ENCODE data around the gene TANGO2.
"Not testable (repeated sequence)": the region's sequence is repeated elsewhere in the genome, so short reads cannot be mapped to it uniquely, and the experiment has no call there.

Gene TANGO2

DNA sequence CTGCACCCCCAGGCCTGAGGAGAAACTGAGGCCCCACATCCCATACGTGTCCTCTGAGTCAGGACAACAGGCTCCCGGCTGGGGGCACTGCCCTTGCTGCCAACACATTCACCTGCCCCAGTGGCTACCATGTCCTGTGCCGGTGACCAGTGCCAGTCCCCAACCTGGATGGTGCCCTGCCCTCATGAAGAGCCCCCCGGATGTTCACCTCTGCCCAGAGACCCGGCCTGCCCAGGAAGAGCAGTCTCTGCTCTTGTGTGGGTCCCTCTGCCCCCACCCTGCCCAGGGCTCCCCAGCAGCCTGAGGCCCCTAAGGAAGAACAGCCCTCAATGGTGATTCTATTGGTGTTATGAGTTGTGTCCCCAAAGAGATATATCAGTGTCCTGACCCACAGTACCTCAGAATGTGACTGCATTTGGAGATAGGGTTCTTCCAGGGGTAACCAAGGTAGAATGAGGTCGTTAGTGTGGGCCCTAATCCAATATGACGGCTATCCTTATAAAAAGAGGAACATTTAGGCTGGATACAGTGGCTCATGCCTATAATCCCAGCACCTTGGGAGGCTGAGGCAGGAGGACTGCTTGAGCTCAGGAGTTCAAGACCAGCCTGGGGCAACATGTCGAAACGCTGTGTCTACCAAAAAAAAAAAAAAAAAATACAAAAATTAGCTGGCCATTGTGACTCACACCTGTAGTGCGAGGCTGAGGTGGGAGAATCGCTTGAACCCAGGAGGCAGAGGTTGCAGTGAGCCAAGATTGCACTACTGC lies 45.9 kb downstream of the TANGO2 start:
- no peak for DNase-seq

DNA sequence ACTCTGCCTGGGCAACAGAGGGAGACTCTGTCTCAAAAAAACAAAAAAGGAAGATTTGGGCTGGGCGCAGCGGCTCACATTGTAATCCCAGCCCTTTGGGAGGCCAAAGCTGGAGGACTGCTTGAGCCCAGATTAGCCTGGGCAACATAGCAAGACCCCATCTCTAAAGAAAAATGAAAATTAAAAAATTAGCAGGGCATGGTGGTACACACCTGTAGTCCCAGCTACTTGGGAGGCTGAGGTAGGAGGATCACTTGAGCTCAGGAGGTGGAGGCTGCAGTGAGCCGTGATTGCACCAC lies 46.4 kb downstream of the TANGO2 start:
- DNase-seq, result not testable (repeated sequence)

DNA sequence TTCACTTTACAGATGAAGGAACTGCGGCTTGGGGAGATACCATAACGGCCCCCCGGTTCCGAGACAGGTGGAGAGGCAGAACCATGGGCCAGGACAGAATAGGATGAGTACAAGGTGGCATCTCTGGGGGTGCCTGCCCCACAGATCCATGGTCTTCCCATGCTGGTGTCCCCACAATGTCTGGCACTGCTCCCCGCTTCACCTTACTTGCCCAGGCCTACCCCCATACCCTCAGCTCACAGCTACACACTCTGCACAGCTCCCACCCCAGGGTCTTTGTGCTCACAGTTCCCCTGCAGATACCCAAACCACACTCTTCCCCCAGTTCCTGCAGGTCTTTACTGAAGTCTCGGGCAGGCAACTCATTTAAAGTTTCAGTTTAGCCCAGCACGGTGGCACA lies 47.7 kb downstream of the TANGO2 start:
- DNase-seq, result no peak

DNA sequence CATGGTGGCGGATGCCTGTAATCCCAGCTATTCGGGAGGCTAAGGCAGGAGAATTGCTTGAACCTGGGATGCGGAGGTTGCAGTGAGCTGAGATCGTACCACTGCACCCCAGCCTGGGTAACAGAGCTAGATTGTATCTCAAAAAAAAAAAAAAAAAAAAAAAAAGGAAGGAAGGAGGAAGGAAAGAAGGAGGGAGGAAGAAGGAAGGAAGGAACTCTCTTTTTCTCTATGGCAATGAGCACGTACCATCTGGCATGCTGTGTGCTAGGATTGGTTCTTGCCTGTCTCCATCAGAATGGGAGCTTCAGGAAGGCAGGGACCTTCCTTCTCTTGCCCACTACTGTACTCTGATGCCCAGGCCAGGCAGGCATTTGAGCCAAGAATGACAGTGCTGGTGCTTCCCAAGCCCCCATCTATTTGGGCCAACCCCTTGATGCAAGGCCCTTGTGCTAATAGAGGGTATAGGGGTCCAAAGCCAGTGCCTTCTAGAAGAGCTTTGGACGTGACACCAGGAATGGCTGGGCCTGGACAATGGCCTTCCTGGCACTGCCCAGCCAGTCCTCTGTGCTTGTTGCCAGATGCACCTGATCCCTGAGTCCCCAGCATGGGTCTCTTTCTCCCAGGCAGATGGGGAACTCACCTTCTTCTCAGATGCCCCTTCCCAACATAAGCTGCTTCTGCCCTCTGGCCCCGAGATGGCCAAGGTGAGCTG lies 48.6 kb downstream of the TANGO2 start:
- DNase-seq, result no peak

DNA sequence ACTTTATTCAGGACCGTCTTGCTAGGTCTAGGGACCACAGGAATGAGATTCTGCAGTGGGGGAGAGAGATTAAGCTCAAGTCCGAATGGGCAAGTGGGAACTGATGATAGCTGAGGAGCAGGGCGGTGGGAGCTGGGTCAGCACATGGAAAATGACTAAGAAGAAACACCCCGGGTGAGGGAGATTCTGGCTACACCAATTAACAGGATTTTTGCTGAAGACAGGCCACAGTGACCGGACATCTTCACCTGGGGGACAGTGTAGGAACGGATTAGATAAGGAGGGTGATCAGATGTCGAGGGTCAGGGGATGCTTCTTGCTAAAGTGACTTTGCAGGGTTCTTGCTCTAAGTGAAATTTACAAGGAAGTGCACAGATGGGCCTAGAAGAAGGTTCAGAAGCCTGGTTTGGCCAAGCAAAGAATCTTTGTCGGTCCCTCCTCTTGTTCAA lies 50.6 kb downstream of the TANGO2 start:
- DNase-seq, result no peak

DNA sequence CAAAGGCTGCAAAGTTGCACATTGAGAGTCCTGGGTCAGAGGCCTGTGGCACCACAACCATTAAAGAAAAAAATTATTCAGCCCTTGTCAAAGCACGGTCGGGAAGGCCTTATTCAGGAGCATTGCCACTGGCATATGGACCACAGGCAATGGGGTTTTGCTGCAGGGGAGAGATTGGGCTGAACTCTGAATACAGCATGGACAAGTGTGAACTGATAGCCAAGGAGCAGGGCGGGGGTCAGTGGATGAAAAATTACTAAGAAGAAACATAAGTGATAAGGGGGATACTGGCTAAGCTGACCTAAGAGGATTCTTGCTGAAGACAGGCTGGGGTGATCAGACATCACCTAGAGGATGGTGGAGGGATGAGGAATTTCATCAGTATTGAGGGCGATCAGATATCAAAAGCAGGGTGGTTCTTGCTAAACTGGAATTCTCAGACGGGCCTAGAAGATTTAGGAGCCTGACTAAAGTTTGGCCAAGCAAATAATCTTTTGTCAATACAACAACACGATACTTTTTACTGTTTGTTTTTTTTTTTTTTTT lies 55.8 kb downstream of the TANGO2 start:
- DNase-seq, result no peak

DNA sequence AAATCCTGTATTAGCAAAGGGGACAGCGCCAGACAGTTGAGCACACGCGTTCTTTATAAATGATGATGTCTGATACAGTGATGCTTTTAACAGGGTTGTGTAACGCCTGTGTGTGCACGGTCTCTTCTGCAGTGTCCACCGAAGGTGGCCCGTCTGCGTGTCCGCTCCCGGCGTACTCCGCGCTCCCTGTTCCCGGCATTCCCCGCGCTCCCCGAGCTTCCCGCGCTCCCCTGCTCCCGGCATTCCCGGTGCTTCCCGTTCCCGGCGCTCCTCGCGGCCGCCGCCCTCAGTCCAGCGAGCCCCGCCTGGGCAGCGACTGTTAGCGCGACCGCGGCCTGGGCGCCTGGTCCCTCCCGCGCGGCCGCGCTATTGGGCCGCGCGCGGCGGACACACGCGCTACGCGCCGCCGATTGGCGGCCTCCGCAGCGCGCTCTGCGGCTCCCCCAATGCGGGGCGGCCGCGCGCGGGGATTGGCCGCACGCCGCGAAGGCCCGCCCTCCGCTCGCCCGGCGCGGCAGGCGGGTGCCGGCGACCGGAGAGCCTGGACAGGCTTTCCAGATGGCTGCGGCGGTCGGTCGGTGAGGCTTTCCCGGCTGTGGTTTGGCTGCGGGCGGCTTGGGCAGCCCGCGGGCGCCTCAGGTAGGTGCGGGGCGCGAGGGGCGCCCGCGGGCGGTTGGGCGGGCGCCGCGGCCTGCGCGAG lies 59.0 kb downstream of the TANGO2 start, which contains the start of gene DGCR8:
TSS of gene DGCR8 (plus strand) at position 497 of the 700 bp plus-strand sequence. CDS start 5,723 bp downstream, outside the sequence.
- peak; percentile 80 for DNase-seq

DNA sequence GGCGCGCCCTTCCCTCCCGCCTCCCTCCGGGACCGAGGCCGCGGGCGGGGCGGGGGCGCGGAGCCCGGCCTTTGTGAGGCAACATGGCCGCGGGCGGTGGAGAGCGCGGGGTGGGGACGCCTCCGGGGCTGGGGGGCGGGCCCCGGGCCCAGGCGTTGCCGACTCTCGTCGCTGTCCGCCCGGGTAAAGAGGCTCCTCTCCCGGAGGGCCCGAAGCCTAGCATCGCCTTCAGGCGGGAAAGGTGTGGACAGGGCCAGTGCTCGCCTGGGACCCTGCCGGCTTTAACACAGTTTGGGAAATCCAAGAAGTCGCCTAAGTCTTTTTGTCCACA lies 59.5 kb downstream of the TANGO2 start:
- DNase-seq, result peak; percentile 56

DNA sequence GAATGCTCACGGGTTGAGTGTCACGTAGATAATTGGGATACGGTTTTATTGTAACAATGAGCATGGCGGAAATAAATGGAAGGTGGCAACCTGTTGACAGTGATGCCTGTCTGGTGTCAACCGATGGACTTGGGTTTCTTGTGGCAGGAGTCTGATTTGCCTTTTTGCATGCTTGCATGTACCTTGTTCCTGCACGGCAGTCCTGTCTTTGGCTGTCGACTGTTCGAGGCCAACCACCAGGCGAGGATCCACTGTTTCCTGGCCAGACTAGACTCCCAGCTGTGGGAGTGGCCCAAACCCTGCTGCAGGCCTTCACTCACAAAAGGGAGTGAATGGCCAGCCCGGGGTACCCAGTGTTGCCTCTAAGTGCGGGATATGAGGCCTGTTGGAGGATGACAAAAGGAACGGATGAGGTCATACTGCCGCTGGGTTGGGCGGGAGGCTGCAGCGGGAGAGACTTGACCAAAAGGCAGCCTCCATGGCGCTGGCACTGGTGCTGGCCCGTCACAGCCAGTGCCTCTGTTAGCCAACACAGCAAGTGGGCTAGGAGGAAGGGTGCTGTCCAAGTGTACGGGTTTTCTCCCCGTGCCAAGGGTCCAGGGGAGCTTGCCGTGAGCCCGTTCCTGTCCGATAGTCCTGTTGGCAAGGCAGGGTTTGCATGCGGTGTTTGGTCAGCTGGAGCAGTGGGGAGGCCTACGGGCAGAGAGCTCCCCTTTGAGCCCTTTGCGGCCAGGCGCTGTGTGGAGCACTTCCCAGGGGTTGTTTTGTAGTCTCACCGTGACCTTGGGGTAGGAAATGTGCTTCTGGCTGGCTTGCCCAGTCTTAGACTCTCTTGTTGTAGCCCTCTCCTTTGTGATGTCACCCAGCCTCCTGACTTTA lies 60.1 kb downstream of the TANGO2 start:
- DNase-seq, result no peak

DNA sequence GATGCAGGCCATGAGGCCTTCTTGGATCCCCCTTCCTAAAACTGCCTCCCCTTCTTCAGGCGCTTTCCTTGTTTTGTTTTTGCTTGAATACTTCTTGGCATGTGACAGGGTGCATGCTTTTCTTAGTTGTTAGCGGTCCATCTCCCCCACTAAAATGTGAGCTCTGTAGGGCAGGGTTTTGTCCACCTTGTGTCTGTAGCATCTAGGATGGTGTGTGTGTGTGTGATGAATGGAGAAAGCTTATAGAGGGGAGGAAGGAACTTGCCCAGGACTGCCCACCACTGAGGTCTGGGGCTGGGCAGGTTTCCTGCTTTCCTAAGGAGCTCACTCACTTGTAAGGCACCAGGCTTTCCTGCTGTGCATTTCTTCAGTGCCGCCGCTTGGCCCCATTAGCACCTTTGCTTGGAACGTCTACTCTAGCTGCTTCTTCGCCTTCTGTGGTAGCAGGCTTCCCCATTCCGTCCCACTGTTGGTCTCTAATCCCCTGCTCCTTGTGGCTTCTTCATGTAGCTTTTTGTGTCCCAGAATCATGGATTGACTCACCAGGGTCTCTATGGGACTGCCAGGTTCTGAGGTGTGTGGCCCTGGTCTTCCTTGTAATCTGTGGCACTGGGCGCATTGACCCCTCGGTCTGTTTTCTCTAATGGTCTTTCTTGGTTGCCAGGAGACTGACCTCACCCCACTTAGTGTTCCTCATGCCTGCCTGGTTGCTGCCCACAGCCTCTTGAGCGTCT lies 62.4 kb downstream of the TANGO2 start:
- no peak for DNase-seq

DNA sequence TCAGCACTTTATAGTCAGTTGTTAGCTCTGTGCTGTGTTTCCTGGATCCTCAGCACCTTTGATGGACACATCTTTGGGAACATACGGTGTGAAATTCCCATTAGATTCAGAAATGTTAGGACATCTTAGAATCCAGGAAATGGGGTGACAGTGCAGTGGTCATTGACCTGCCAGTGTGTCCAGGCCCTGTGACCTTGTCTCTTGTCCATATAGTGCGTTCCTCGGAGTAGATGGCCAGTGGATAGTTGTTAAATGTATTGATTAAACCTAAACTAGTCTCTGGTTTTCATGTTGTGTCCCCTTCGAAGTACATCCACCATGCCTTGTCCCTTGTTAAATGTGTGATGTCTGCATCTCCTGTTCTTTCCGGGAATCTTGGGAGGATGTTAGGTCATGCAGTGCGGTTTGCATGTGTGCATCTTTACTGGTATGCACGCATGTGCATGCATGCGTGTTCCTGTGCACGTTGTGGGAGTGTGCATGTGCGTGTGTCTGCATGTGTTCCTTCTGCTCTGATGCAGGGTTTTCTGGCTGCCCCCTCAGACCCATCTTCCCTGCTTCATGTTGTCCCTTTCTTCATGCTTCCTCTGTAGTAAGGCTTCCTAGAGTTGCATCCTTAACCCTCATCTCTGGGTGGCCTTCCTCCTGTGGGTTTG lies 63.1 kb downstream of the TANGO2 start:
- DNase-seq, result no peak

DNA sequence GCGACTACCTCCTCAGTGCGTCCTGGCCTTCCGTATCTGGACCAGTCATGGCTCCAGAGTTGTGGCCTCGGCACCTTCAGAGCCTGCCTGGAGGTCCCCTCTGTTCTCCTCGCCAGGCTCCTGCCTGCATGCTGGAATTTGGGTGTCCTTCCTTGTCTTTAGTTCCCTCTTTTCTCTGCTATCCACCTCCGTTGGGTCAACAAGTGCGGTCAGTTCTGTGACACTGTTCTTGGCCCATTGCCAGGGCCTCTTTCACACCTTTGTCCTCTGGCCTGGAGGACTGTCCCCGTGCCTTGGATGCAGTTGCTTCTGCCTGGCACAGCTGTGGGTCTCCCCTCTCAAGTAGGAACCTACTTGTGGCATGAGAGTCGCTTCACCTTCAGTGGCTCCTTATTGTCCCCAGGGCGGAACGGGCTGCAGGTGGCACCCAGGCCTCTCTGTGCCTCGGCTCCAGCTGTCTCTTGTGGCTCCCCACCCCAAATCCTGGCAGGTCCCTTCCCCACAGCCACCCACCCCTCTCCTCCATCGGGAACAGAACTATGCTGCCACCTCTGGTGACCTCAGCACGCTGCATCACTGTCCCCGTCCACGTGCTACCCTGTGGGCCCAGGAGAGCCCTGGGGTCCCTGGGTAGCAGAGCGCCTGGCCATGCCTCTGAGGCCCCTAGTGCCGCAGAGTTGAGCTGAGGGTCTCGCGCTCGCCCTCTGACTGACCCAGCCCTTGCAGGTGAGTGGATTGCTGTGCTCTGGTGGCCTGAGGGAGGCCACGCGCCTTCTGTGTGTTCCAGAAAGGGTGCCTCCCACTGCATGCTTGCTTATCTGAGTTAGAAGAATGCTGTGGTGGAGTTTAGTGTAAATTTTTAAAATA lies 63.9 kb downstream of the TANGO2 start:
- DNase-seq, result no peak

DNA sequence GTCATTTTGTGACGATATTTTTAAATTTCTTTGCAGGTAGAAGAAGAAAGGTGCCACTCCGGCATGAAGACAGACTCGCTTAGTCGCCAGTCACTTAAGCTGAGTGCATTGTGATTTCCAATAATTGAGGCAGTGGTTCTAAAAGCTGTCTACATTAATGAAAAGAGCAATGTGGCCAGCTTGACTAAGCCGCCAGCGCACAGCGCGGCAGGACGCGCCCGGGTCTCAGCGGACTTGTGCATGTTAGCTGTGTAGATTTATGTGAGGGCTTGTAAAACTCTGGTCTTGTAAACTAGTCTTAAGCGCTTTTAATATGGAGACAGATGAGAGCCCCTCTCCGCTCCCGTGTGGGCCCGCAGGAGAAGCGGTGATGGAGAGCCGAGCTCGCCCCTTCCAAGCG lies 64.7 kb downstream of the TANGO2 start:
- no peak for DNase-seq

DNA sequence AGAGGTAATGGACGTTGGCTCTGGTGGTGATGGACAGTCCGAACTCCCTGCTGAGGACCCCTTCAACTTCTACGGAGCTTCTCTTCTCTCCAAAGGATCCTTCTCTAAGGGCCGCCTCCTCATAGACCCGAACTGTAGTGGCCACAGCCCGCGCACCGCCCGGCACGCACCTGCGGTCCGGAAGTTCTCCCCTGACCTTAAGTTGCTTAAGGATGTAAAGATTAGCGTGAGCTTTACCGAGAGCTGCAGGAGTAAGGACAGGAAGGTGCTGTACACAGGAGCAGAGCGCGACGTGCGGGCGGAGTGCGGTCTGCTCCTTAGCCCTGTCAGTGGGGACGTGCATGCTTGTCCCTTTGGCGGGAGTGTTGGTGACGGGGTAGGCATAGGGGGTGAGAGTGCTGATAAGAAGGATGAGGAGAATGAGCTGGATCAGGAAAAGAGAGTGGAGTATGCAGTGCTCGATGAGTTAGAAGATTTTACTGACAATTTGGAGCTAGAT lies 65.2 kb downstream of the TANGO2 start:
- DNase-seq, result no peak

DNA sequence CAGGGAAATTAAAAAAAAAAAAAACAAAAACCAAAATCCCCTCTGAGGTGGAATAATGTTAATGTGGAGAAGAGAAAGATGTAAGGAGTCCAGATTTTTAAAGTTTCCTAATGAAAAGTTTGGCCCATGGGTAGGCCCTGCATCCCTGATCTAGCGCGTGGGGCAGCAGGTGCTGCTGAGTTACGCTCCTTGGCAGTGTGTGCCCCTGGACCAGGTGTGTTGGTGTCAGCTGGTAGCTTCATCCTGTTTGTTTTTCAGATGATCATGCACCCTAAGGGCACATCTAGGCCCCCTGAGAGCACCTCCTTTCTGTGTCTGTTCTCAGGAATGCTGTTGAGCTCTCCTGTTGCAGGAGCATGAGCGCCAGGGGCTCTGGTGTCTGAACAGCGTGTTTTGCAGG lies 65.9 kb downstream of the TANGO2 start:
- no peak for DNase-seq

DNA sequence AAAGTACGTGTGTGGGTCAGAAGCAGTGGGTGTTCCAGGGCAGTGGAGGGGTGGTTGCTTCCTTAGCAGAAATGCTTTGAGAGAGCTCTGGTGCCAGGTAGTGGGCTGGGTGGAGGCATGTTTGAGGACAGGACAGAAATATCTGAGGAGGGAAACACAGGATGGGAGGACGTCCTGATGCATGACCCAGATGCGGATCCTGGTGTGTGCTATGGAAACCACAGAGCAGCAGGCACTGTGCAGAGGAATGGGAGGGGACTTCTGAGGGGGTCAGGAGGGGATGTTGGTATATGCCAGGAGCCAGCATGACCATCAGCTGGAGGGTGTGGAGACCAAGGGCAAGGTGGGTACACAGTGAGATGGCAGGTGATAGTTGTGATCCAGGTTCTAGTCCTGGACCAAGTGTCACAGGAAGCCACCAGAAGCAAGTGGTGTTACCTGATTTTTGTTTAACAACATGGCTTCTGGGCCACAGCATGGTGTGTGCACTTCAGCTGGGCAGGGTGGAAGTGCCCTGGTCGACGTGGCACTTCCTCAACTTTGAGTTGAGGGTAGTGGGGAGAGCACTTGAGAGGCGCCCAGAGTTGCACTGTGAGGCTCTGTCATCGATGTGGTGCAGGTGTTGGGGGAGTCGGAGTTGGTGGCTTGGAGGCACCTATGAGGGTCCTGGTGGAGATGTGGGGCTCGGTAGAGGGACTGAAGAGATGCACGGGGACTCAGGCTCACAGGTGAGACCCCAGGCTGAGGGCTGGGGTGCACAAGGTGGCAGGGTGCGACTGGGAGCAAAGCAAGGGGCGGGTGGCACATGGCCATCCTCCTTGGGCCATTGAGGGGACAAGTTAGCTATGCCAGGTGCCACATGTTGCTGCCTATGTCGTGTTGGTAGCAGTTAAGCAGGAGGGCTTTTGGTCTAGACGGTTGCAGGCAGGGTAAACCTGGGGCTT lies 66.7 kb downstream of the TANGO2 start:
- DNase-seq, result no peak

DNA sequence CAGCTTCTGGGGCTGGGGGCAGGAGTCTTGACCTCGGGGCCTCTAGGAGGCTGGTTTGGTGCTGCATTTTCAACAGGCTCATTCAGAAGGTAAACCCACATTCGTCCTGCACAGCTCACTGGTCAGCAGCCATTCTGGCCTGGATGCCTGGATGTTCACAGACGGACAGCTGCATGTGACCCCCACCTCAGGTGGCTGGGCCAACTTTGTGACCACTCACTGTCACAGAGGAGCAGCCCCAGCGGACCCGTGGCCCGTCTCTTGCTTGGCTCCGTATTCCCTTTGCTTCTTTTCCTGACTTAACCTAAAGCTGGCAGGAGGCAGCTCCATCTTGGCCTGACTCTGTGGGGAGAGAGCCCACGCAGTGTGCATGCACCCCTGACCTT lies 67.3 kb downstream of the TANGO2 start:
- DNase-seq, result no peak

DNA sequence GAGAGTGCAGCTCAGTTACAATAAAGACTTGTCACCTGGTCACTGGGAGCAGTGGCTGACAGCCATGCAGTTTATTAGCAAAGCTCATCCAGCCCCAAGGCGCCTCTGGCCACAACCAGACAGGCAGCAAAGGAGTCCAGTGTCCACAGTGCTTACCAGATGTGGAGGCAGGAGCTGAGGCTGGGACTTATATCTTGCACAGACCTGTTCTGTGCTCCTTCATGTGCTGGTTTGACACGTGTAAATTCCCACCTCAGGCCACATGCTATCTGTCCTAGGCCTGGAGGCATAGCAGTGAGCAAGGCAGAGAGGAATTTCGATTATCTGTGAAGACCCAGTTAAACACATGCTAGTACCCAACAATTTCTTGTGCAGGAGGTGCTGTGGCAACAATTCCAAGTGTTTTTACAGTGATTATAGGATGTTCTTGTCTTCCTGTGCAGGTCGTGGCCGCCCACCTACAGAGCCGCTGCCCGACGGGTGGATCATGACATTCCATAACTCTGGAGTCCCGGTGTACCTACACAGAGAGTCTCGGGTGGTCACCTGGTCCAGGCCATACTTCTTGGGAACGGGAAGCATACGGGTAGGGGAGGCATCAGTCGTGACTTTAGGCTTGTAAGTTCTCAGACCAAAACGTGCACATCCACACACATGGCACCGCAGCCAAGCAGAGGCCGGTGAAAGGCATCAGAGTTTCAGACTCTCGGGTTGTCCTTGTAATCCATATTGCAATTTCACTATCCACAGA lies 68.5 kb downstream of the TANGO2 start:
- no peak for DNase-seq
